NCI-H1105 (cell line): ENCODE data around the gene METTL26.

ENCODE experiments used
- DNase-seq: peaks from one replicate; lab custom pipeline; 2025; lab: John Stamatoyannopoulos, UW

Gene METTL26

DNA sequence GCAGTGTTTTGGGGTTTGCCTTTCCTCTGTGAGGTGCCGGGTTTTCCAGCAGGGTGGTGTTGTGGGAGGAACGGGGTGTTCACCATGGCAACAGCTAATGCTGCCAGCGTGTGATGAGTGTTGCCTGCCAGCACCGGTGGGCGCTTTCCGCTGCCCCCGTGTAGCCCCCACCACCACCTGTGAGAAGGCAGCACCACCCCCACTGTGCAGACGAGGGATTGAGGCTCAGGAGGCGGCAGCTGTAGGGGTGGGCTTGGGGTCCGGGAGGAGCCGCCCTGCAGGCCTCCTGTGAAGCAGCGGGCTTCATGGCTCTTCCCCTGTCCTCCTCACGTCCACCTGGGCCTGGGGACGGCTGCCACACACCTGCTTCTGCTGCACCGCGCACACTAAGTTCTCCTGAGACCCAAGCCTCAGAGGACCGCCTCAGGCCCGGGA lies 41.0 kb downstream of the METTL26 start:
- DNase-seq, result no peak

DNA sequence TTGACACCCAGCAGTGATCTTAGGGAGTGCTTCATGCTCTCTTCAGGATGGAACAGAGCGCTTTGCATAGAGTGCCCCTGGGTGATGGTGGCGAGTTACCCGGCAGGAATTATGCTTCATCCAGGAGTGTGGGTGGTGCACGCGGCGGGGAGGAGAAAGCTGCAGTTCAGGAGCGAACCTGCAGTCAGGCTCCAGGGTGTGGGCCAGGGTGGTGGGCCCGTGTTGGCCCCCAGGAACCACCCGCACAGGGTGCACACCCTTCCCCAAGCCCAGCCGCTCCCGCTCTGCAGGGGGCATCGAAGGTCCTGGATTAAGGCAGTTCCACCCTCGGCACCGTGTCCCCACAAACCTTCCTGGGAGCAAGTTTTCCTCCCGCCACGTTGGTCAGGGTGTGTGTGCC lies 42.3 kb downstream of the METTL26 start:
- no peak for DNase-seq

DNA sequence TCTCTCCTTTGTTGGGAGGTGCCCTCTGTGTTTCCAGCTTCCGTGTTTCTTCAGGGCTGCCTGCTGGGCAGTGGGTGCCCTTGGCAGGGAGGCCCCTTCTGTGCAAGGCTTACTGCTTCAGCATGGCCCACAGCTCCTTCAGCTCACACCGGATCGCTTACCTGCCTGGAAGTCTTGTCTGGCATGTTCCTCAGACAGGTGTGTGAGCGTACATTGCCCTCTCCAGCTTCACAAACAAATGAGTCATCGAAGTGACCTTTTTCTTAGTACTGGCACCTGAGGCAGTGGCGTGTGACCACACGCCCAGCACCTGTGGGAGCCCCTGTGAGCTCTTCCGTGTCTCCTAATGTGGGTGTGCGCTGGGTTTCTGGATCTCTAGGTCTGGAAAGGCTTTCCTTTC lies 42.7 kb downstream of the METTL26 start:
- no peak for DNase-seq

DNA sequence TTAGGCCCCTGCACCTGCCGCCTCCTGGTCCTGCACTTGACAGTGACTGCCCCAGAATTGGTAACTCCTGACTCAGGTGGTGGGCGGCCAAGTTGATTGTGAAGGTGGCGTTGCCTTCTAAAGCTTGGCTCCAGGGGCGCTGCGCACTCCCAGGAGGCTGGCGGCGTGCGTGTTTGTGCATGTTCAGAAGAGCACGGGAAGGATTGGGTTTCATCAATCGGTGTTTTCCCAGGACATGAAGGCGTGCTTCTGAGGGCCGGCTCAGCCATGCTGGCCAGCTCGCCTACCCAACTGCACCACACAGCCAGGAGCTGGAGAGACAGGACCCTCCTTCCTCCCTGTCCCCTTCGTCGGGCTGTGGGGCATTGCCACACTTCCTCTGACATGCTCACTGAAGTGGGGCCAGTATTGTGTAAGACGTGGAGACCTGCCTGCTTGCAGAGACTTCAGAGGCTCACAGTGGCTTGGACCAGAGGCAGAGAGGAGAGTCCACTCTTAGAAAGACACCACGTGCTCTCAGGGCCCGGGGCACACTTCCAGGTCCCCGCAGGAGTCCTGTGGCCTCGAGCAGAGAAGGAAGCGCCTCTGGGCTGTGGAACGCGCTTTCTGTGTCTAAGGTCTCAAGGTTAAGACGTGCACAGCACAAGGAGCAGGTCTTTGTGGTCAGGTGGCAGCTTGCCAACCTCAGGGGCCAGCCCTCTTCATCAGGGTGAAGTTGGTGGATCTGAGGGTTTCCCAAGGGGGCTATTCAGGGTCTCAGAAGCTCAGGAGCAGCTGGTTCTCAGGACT lies 43.4 kb downstream of the METTL26 start:
- peak; percentile 69 for DNase-seq

DNA sequence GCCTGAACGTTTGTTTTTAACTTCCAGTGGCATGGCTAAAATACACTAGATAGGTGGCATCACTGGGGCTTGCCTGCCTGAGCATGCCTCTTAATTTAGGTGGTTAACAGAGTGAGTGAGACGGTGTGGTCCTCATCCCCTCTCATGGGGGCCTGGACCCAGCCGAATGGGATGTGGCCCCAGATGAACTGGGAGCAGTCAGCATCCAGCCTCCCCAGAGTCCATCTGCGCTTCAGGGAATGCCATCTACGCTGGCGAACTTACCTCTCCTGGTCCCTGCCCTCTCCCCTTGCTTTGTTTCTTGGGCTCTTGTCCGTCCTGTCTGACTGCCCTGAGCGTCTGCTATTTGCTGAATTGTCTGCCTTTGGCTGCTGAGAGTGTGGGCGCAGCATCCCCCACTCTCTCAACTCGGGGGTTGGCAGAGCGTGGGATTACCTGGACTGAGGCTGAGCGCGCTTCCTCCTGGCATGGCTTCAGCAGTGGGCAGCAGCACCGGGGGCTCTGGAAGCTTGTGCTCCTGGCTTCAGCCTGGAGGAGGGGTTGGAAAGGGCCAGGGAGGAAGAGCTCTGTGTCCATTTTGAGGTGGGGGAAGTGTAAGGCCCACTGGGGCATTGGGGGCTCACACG lies 44.1 kb downstream of the METTL26 start:
- DNase-seq, result no peak

GRCh38 chr16:591231-591630 lies 44.9 kb downstream of the METTL26 start:
- DNase-seq, result no peak

DNA sequence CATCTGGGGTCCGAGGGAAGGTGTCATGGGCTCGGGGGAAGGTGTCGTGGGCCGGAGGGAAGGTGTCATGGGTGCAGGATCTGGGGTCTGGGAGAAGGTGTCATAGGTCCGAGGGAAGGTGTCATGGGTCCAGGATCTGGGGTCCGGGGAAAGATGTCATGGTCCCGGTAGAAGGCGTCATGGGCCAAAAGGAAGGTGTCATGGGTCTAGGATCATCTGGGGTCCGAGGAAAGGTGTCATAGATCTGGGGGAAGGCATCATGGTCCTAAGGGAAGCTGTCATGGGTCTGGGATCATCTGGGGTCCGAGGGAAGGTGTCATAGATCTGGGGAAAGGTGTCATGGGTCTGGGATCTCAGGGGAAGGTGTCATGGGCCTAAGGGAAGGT lies 45.3 kb downstream of the METTL26 start:
- no peak for DNase-seq

DNA sequence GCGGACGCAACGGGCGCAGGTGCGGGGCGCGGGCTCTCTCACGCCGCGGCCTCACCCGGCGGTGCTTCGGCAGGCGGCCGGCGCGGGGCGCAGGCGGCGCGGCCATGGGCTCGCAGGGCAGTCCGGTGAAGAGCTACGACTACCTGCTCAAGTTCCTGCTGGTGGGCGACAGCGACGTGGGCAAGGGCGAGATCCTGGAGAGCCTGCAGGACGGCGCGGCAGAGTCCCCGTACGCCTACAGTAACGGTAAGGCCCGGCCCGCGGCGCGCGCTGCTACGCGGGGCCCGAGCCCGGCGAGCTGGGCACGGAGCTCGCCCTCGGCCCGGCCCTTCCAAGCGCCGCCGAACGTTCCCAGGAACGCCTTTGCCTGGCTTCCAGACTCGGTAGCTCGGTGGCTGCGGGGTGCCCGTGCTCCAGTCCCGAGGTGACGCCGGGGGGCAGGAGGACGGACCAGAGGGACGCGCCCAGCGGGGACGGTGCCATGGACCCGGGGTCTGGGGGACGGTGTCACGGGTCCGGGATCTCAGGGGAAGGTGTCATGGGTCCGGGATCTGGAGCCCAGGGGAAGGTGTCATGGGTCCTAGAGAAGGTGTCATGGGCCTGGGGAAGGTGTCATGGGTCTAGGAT lies 45.8 kb downstream of the METTL26 start:
- no peak for DNase-seq

GRCh38 chr16:589658-590187 lies 46.4 kb downstream of the METTL26 start, which contains the start of gene RAB40C:
RAB40C (plus strand) TSS chr16:590066; CDS start chr16:590292, 226 bp downstream.
- peak; percentile 85 for DNase-seq

GRCh38 chr16:588889-589657 lies 47.0 kb downstream of the METTL26 start:
- DNase-seq, result peak; percentile 77

- no peak for DNase-seq
These were observed 47.5 kb downstream of the METTL26 start for GRCh38 chr16:588639-588888.

DNA sequence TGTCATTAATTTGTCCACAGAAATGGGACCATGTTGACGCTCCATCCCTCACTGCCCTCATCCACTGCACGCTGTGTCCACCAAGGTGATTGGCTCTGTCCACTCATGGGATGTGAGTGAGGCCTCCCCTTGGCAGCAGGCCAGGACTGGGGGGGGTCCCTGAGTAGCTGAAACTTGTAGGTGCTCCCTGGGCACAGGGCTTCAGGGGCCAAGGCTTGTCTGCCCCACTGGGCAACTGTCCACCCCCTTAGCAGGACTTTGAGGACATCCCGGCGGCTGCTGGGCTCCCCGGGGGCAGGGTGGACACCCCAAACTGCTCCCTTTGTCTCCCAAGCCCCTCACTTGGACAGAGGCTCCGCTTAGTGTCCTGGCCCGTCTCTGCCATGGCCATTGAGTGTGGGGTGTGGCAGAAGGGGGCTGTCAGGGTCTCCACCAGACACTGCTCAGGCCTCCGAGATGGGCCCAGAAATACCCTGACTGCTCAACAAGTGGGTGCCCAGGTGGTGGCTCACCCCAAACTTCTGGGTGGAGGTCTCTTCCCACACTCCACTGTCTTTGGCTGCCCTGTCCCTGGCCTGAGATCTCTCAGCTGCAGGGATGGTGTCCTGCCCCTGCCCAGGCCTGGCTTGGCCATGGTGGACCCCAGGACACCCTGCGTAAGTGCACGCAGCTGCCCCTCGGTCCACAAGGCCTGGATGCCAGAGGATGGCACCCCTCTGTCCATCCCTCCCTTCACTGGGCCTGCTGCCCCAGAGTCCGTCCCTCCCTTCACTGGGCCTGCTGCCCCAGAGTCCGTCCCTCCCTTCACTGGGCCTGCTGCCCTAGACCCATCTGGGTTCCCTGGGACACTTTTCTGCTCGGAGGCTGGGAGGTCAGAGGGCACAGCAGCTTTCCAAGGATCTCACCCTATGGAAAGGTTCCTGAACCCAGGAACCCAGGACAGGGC lies 49.2 kb downstream of the METTL26 start:
- no peak for DNase-seq

- no peak for DNase-seq
These were observed 50.0 kb downstream of the METTL26 start for GRCh38 chr16:586047-586644.

DNA sequence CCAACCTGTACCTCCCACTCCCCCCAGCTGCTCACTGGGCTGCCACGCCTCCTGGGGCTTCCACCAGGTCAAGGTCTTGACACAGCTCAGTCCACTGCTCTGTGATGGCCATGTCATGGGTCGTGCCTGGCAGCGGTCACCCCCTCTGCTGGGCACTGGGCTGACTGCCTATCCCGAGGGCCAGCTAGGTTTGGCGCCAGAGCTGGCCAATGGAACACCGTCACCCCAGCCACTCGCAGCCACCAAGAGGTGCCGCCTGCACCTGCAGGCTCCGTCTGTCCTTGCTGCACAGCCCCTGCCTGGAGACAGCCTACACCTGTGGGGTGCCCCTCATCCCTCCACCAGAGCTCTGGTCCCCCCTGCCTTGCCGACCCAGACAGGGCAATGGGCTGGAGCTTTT lies 50.8 kb downstream of the METTL26 start:
- no peak for DNase-seq
